IMR-90 (cell line): ENCODE data around the gene SPDYC. TPM values are rescaled to one million over a fixed set of nuclear protein-coding genes. Genes with fewer than 3 reads are reported as not detected.

ENCODE experiments used
- ATAC-seq: fragments of 200-7000 bp; cut with Tn5 transposase; 2 replicates; pipeline ENCODE4 v1.9.1; 2020; ENCODE audit warnings: low read depth, mild to moderate bottlenecking, moderate library complexity
- BruUV-seq: library from RNA; stranded (reverse); fragments of 400-500 nt; replicated peaks from 2 replicates; lab custom pipeline; 2021; lab: Mats Ljungman, UMichigan
- CTCF ChIA-PET: fragments of 300-600 bp; formaldehyde crosslinking; extraction: SDS; loops from one replicate; lab custom pipeline; 2021; ENCODE audit warnings: antibody characterized with exemption; lab: Yijun Ruan, JAX
- POLR2A ChIA-PET: fragments of 300-600 bp; sonication (Branson Sonifier 250); formaldehyde crosslinking; loops from one replicate; lab custom pipeline; 2022; ENCODE audit warnings: antibody characterized with exemption; ENCODE audit not compliant: unreplicated experiment; lab: Charles Lee
- DNase-seq: peaks from one replicate; pipeline ENCODE4 v3.0.0; 2013
- H2AFZ ChIP-seq: replicated peaks from 2 replicates; pipeline ENCODE3; 2013; ENCODE audit warnings: low read length, mild to moderate bottlenecking; ENCODE audit not compliant: poor library complexity
- H2AK5ac ChIP-seq: 2 replicates; pipeline ENCODE4 v1.6.1; 2013; ENCODE audit warnings: low read depth, low read length, inconsistent platforms
- H2AK9ac ChIP-seq: replicated peaks from 2 replicates; pipeline ENCODE3; 2013; ENCODE audit warnings: mild to moderate bottlenecking, low read depth, low read length, moderate library complexity; ENCODE audit not compliant: poor library complexity
- H2BK120ac ChIP-seq: 2 replicates; pipeline ENCODE4 v1.6.1; 2013; ENCODE audit warnings: low read depth, low read length, inconsistent platforms
- H2BK15ac ChIP-seq: 3 replicates; pipeline ENCODE4 v1.6.1; 2013; ENCODE audit warnings: low read depth, low read length, inconsistent platforms
- H2BK20ac ChIP-seq: 2 replicates; pipeline ENCODE4 v1.6.1; 2013; ENCODE audit warnings: low read depth, mild to moderate bottlenecking, inconsistent platforms, low read length, moderate library complexity
- H2BK5ac ChIP-seq: 2 replicates; pipeline ENCODE4 v1.6.1; 2013; ENCODE audit warnings: mild to moderate bottlenecking, low read depth, low read length, inconsistent platforms; ENCODE audit not compliant: poor library complexity, severe bottlenecking
- H3K14ac ChIP-seq: replicated peaks from 2 replicates; pipeline ENCODE4 v1.6.1; 2013; ENCODE audit warnings: low read depth, low read length, inconsistent platforms
- H3K18ac ChIP-seq: 2 replicates; pipeline ENCODE4 v1.6.1; 2013; ENCODE audit warnings: low read depth, low read length, control low read depth
- H3K23ac ChIP-seq: 2 replicates; pipeline ENCODE4 v1.6.1; 2013; ENCODE audit warnings: low read depth, low read length, inconsistent platforms
- H3K27ac ChIP-seq: 2 replicates; pipeline ENCODE4 v1.5.1; 2013; ENCODE audit warnings: mild to moderate bottlenecking, control low read depth, low read length; ENCODE audit not compliant: insufficient read depth
- H3K27me3 ChIP-seq: 2 replicates; pipeline ENCODE4 v1.6.1; 2013; ENCODE audit warnings: low read length; ENCODE audit not compliant: control insufficient read depth, insufficient read depth
- H3K36me3 ChIP-seq: 2 replicates; pipeline ENCODE4 v1.6.1; 2013; ENCODE audit warnings: low read length, mixed read lengths; ENCODE audit not compliant: control insufficient read depth, insufficient read depth
- H3K4ac ChIP-seq: 2 replicates; pipeline ENCODE4 v1.6.1; 2013; ENCODE audit warnings: low read depth, low read length, inconsistent platforms
- H3K4me1 ChIP-seq: 2 replicates; pipeline ENCODE4 v1.6.1; 2013; ENCODE audit warnings: low read length, mixed read lengths; ENCODE audit not compliant: control insufficient read depth, insufficient read depth
- H3K4me2 ChIP-seq: 2 replicates; pipeline ENCODE4 v1.6.1; 2013; ENCODE audit warnings: low read depth, mild to moderate bottlenecking, control low read depth, low read length, moderate library complexity
- H3K4me3 ChIP-seq: 2 replicates; pipeline ENCODE4 v1.5.1; 2013; ENCODE audit warnings: low read depth, mild to moderate bottlenecking, control low read depth, low read length, moderate library complexity; ENCODE audit not compliant: insufficient read depth
- H3K56ac ChIP-seq: 2 replicates; pipeline ENCODE4 v1.6.1; 2013; ENCODE audit warnings: low read length, inconsistent platforms; ENCODE audit not compliant: insufficient read depth; ENCODE audit errors: extremely low read depth
- H3K79me1 ChIP-seq, 2 experiments: 2 replicates each; pipeline ENCODE4 v1.6.1; 2013; ENCODE audit warnings: low read length in 2 of 2, inconsistent platforms in 1 of 2, low read depth in 1 of 2
- H3K9ac ChIP-seq: 2 replicates; pipeline ENCODE4 v1.6.1; 2013; ENCODE audit warnings: low read depth, low read length, control low read depth
- H3K9me1 ChIP-seq: 2 replicates; pipeline ENCODE4 v1.6.1; 2013; ENCODE audit warnings: low read length, inconsistent platforms; ENCODE audit not compliant: insufficient read depth
- H3K9me3 ChIP-seq: 2 replicates; pipeline ENCODE4 v1.6.1; 2013; ENCODE audit warnings: low read length; ENCODE audit not compliant: control insufficient read depth, insufficient read depth
- H4K20me1 ChIP-seq: 2 replicates; pipeline ENCODE4 v1.6.1; 2013; ENCODE audit warnings: low read length, inconsistent platforms; ENCODE audit not compliant: insufficient read depth
- H4K5ac ChIP-seq: 2 replicates; pipeline ENCODE4 v1.6.1; 2013; ENCODE audit warnings: mild to moderate bottlenecking, low read depth, low read length, control low read depth
- H4K8ac ChIP-seq, 2 experiments: 2 replicates each; pipeline ENCODE4 v1.6.1; 2013; ENCODE audit warnings: low read depth in 2 of 2, low read length in 2 of 2, control low read depth in 1 of 2, inconsistent platforms in 1 of 2
- H4K91ac ChIP-seq: 2 replicates; pipeline ENCODE4 v1.6.1; 2013; ENCODE audit warnings: low read depth, low read length, inconsistent platforms; ENCODE audit not compliant: insufficient read depth
- BHLHE40 ChIP-seq: fragments of 150-350 bp; IDR thresholded peaks from 2 replicates; pipeline ENCODE4 v1.6.1; 2016; ENCODE audit warnings: mild to moderate bottlenecking, low read depth, low read length
- CHD1 ChIP-seq: IDR thresholded peaks from 2 replicates; pipeline ENCODE4 v1.6.1; 2012; ENCODE audit warnings: low read depth, low read length, improper control_type of control experiment
- CTCF ChIP-seq: conservative IDR thresholded peaks from 2 replicates; pipeline ENCODE4 v1.5.1; 2012; ENCODE audit warnings: mild to moderate bottlenecking, low read depth, low read length, improper control_type of control experiment
- POLR2A ChIP-seq: IDR thresholded peaks from 2 replicates; pipeline ENCODE4 v1.6.1; 2012; ENCODE audit warnings: mild to moderate bottlenecking, low read depth, low read length
- RAD21 ChIP-seq: IDR thresholded peaks from 2 replicates; pipeline ENCODE4 v1.6.1; 2012; ENCODE audit warnings: low read length, improper control_type of control experiment
- RCOR1 ChIP-seq: IDR thresholded peaks from 2 replicates; pipeline ENCODE4 v1.6.1; 2012; ENCODE audit warnings: mild to moderate bottlenecking, low read length, improper control_type of control experiment; ENCODE audit not compliant: insufficient replicate concordance
- RFX5 ChIP-seq: IDR thresholded peaks from 2 replicates; pipeline ENCODE4 v1.8.0; 2012; ENCODE audit warnings: low read depth, mild to moderate bottlenecking, low read length, moderate library complexity
- SMC3 ChIP-seq: fragments of 150-350 bp; IDR thresholded peaks from 2 replicates; pipeline ENCODE4 v1.6.1; 2016; ENCODE audit warnings: low read depth, mild to moderate bottlenecking, antibody characterized with exemption, low read length, moderate library complexity
- WGBS, 2 experiments: methylation state at CpG; one replicate each; pipeline versions ENCODE4 v1.1.5 to v1.1.7; 2013; ENCODE audit warnings: missing lambda C conversion rate in 2 of 2; ENCODE audit not compliant: insufficient read length in 1 of 2; ENCODE audit errors: extremely low coverage in 2 of 2; 5-methylcytosine and 5-hydroxymethylcytosine counted together
- dilution Hi-C: fragments of 300-500 bp; cut with HindIII; formaldehyde crosslinking; loops from one replicate; pipeline ENCODE4 v1.14.3; 2018; ENCODE audit warnings: low sequenced_read_pairs; ENCODE audit not compliant: unreplicated experiment
- in situ Hi-C: fragments of 300-500 bp; cut with MboI; formaldehyde crosslinking; loops from 3 replicates; pipeline ENCODE4 v1.14.3; 2019; ENCODE audit warnings: low sequenced_read_pairs, inconsistent platforms, mixed read lengths
- intact Hi-C: fragments of 100-400 bp; cut with micrococcal nuclease; formaldehyde crosslinking; loops from 2 replicates; pipeline ENCODE4 v1.10.0; 2022
- polyA plus RNA-seq, 3 experiments: library from polyadenylated mRNA; depleted of rRNA; stranded (reverse); fragments of >200 nt; gene quantifications; 2 replicates each; pipeline ENCODE4 v1.2.3, GENCODE V29; 2012; ENCODE audit warnings: low replicate concordance in 1 of 3
- total RNA-seq: library from RNA; depleted of rRNA; stranded (reverse); fragments of >200 nt; gene quantifications from 2 replicates; pipeline ENCODE4 v1.2.3, GENCODE V29; 2012

SPDYC gene
- total and polyA plus RNA-seq, 2 of the 4 experiments (the other 2 are of a cell fraction) = not detected

DNA sequence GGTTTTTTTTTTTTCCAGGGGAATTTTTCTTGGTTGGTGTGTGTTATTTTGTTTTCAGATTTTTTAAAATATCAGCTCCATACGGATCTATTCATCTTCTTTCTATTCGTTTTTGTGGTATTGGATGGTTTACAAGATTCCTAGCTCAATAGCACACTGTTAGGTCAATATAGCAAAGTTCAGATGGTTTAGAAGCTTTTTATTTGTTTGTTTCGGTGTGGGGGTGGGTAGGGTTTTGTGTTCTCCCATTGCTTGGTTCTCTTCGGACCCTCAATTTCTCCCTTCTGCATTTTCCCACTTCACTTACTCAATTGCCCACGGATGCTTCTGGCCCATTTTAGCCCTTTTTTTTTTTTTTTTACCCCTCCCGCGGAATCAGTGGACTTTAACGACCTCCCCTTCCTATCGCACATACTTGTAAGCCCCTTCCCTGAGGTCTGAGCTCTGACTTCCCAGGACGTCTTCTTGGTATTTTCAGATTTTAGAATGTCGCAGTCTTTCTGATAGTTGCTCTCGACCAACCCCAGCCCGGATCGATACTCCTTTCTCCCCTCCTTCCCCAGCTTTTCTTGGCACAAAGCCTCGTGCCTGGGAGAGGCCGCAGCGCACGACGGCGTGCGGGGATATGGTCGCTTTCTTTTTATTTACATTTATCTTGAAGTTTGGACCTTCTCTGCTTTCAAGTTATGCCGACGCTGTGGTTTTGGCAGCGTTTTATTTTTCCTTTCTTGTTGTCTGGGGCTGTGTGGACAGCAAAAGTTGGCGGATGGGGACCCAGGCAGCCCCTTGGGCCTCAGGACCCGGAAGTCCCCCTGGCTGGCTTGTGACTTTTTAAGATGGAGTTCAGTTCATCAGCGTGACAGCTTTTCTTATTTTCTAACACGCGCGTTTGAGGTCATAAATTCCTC is 4.4 kb upstream of the SPDYC start (continued):
- TF ChIP-seq CHD1 = no peak
- no peak for TF ChIP-seq RAD21
- TF ChIP-seq RFX5 = no peak

DNA sequence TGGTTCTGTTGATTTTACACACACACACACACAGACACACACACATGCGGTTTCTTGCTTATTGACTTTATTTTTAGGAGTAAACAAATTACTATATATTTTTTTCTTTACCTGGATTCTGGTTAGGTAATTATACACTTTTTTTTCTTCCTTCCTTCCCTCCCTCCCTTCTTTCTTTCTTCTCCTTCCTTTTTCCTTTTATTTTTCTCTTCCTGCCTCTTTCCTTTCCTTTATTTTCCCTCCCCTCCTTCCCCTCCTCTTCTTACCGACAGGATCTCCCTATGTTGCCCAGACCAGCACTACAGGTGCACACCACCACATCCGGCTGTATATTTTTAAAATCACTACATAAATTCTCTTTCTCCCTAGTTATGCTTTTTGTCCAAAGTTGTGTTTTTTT is 3.1 kb upstream of the SPDYC start:
- Histone ChIP-seq H3K4ac (no peak overlapping the region), H3K4me2 (no peak overlapping the region), H3K36me3 (no peaks in the 10 kb centered on the region), H3K27ac (no peak overlapping the region), H3K9me3 (no peaks in the 10 kb centered on the region), H3K4me1 (peaks cover 10% of the 10 kb centered on the region), H3K18ac (no peak overlapping the region), H3K9ac (no peak overlapping the region), H3K14ac (no peak overlapping the region), H2AFZ (no peak overlapping the region), H4K20me1 (no peaks in the 10 kb centered on the region), H3K9me1 (peaks cover 10% of the 10 kb centered on the region; the same call in 1 of the 2 replicates), H2AK5ac (no peak overlapping the region), H4K8ac (no peak overlapping the region), H3K56ac (no peak overlapping the region), H2BK5ac (no peak overlapping the region), H3K4me3 (no peak overlapping the region), H2AK9ac (no peak overlapping the region), H3K23ac (no peak overlapping the region), H2BK120ac (no peak overlapping the region), H2BK15ac (no peak overlapping the region), H4K5ac (no peak overlapping the region), H3K79me1 (no peaks in the 10 kb centered on the region), H4K91ac (no peak overlapping the region), H2BK20ac (no peak overlapping the region), H3K27me3 (no peaks in the 10 kb centered on the region)
- no peak for DNase-seq
- no peak for ATAC-seq
- in situ Hi-C loops (no loop called here), intact Hi-C loops (no loop called here), dilution Hi-C loops (no loop called here)
- TF ChIP-seq CTCF = no peak
- no peak for TF ChIP-seq BHLHE40
- TF ChIP-seq SMC3 = no peak
- TF ChIP-seq RCOR1 = no peak
- TF ChIP-seq CHD1 = no peak
- TF ChIP-seq POLR2A = no peak
- 80% methylated on average over 1 of the region's 3 CpGs; no CpG with 5 or more reads in 1 of the 2 experiments for WGBS, 2 experiments
- BruUV-seq = no TSS peak
- ChIA-PET POLR2A (no interaction called here), CTCF (no interaction called here)
